Dedifferentiated amniotic fluid mesenchymal stem cell (primary cell): Measurements from ENCODE around the gene TBCEL.
A peak's percentile ranks its signal among the peaks of the same experiment; 100 is the strongest.
"Not testable (repeated sequence)": the region's sequence is repeated elsewhere in the genome, so short reads cannot be mapped to it uniquely, and the experiment has no call there.

ENCODE experiments used
- DNase-seq: peaks from one replicate; pipeline ENCODE4 v3.0.0-alpha.2; 2016; ENCODE audit errors: extremely low spot score

Gene TBCEL, protein sequence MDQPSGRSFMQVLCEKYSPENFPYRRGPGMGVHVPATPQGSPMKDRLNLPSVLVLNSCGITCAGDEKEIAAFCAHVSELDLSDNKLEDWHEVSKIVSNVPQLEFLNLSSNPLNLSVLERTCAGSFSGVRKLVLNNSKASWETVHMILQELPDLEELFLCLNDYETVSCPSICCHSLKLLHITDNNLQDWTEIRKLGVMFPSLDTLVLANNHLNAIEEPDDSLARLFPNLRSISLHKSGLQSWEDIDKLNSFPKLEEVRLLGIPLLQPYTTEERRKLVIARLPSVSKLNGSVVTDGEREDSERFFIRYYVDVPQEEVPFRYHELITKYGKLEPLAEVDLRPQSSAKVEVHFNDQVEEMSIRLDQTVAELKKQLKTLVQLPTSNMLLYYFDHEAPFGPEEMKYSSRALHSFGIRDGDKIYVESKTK

DNA sequence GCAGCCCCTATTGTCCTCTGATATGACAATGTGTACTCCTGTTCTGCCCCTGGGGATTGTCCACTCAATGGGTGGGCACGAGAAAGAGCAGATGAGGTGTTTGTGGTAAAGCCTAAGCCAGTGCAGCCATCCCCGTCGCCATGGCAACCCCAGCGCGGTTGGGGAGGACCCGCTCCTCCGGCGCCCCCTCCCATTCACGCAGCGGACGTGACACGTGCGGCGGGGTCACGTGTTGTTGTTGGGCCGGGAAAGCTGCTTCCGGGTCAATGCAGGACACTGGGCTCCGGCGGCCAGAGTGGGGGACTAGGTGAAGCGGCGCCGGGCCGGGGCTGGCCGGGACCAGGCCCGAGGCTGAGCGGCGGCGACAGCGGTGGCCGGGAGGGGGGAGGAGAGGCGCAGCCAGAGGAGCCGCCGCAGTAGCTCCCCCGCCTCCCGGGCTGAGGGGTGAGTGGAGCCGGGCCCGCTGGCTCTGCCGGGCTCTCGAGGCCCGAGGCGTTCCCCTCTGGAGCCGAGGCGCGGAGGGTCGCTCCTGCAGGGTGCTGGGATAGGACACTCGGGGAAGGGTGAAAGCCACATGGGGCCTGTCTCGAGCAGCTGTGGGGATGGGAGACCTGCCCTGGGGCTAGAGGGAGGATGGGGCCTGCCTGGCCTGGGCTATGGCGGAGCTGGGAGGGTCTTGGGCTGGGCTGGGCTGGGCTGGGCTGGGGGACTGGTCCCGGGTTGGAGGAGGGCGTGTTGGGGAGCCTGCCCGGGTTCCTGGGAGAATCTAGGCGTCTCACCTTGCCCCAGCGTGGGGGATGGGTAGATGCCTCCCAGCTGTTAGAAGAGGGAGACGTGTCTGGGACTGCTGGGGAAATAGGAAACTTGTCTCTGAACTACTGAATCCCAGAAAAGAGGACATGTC lies at the start of gene TBCEL:
TBCEL (plus strand) TSS at position 255 of the 904 bp plus-strand sequence. CDS start 21,589 bp downstream, outside the sequence.
- DNase-seq: peak; percentile 78

DNA sequence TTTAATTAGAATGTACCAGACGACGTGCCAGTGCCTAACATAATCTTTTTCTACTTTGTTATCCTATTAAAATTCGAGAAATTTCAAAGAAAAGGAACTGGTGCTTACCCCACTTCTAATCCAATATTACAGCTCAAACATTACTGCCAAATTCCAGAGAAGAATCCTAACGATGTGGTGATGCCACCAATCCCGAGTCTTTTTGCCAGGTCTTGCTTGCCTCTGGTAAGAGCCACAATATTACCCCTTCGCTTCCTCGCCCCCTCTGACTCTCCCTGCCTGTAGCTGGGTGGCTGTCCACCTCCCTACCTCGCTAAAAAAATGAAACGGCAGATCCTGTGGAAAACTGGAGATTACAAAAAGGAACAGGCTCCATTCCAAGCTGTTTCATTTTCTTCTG lies 49.4 kb upstream of the TBCEL start:
- no peak for DNase-seq

DNA sequence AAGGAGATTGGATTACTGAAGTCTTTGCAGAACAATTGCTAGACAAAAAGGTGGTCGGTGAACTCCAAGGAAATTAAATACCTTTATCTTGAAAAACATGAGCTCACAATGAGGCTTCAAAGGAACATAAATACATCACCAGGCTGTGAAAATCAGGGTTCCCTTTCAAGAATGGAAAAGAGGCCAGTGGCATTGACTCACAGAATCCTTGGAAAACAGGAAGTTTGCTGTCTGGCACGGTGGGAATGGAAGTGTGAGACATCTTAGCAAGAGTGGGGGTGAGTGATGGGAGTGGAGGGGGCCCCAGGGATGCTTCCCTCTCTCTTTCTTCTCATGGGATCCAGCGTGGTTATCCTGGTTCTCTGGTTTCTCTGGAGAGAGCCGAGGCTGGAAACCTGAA lies 48.9 kb upstream of the TBCEL start:
- DNase-seq: no peak

DNA sequence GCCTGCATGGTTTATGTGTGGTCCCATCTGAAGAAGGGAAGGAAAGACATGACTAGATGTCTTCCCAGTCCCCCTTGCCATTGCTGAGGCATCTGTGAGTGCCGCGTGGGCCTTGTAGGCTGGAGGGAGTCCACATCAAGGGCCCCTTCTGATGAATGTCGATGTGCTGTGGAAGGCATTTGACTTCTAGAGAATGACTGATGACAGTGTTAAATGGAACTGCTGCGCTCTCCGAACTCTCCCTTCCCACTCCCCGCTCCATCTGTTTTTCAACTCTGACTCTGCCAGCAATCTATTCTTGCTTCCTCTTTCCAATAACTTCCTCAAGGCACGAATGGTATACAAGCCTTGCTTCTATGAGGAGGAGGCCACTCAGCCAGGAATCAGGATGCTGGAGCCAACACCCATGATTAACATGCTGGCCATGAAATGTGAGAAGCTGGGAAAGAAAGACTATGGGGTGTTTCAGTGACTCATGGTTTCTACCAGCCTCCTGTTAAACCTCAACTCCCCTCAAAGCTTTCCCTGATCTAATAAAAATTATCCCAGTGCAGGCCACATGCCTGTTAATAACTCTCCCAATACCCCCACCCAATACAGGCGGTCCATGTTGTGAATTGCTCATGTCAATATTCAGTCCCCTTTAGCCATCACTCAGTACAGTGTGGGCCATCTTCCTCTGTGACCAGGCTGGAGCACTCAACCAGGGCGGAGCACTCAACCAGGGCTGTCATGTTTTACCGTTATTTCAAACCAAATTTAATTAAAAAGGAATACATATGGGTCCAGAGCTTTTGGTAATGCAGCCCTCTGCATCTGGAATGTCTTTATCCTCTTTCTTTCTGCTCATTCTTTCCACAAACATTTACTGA lies 46.4 kb upstream of the TBCEL start:
- DNase-seq: no peak

DNA sequence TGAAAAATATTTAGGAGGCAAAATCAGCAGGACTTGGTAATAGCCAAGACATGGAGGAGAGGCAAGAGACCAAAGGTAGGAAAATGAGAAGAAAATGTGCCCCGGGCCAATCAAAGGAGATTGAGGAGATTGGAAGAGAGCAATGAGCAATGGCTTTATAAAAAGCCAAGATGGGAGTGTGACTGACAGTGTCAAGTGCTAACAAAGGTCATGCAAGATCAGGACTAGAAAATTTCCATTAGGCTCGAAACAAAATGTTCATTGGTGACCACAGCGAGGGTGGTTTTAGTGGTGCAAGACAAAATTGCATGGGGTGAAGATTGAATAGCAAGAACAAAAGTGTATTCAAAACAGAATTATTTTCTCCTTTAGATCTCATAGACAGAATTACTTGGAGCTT lies 45.2 kb upstream of the TBCEL start:
- DNase-seq: no peak

DNA sequence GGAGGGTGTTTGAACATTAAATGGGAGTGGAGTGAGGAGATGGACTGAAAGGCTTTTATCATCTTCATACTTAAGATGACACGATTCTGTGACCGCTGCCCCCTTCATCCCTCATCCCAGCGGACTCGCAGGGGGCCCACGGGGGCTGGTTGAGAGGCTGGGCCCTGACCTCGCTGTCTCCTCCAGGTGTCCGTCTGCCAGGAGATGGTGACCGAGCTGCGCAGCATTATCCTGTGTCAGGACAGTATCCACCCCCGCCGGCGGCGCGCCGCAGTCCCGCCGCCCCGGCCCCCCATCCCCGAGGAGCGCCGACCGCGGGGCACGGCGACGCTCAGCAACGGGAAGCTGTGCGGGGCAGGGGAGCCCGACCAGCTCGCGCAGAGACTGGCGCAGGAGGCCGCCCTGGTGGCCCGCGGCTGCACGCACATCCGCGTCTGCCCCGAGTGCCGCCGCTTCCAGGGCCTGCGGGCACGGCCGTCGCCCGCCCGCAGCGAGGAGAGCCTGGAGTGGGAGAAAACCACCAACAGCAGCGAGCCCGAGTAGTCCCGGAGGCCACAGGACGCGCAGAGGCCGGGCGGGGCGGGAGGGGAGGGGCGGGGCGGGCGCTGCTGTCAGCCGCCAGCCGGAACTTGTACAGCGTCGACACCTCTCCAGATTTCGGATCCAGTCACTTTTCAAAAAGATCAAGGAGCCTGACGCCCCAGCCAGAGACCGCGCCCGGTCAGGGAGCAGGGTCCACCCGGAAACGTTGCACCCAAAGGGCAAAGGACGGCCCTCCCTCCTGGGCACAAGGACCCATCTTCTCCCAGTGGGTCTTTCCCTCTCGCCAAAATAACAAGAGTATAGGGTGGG lies 38.0 kb upstream of the TBCEL start:
- peak; percentile 17 for DNase-seq

DNA sequence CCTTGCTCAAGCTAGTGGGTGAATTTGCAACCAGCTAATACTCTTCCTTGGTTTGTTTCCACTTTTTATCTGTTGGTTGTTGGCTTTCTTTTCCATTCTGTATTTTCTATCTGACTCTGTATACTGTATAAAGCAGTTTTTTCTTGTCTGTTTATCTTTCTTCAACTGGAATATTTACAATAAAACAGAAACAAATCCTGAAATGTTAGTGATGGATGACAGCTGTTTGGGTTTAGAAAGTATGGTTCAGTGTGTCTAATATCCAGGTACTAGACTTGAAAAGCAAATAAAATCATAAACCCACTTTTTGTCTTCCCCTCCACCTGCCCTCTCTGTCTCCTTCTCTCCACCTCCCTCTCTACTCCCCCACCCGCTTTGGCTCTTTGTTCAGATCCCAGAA lies 35.3 kb upstream of the TBCEL start:
- DNase-seq: no peak

DNA sequence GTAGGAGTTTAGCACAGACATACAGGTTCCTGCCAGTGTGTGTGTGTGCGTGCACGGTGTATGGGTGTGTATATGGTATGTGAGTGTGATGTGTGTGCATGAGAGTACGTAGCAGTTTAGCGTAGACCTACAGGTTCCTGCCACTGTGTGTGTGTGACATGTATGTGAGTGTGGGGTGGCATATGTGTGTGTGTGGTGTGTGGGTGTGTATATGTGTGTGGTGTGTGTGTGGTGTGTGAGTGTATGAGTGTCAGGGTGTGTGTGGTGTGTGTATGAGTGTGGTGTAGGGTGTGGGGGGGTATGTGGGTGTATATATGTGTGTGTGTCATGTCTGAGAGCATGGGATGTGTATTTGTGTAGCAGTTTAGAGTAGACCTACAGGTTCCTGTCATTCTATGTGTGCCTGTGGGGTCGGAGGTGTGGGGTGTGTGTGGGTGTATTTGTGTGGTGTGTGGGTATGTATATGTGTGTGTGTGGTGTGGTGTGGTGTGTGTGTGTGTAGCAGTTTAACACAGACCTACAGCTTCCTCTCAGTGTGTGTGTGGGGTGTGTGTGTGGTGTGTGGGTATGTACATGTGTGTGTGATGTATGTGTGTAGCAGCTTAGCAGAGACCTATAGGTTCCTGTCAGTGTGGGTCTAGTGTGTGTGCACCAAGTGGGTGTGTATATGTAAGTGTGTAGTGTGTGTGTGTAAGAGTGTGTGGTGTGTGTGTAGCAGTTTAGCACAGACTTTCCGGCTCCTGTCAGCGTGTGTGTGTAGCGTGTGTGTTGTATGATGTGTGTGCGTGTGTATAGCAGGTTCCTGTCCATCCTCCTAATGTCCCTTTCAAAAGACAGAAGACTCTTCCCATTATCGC lies 31.8 kb upstream of the TBCEL start:
- no peak for DNase-seq

DNA sequence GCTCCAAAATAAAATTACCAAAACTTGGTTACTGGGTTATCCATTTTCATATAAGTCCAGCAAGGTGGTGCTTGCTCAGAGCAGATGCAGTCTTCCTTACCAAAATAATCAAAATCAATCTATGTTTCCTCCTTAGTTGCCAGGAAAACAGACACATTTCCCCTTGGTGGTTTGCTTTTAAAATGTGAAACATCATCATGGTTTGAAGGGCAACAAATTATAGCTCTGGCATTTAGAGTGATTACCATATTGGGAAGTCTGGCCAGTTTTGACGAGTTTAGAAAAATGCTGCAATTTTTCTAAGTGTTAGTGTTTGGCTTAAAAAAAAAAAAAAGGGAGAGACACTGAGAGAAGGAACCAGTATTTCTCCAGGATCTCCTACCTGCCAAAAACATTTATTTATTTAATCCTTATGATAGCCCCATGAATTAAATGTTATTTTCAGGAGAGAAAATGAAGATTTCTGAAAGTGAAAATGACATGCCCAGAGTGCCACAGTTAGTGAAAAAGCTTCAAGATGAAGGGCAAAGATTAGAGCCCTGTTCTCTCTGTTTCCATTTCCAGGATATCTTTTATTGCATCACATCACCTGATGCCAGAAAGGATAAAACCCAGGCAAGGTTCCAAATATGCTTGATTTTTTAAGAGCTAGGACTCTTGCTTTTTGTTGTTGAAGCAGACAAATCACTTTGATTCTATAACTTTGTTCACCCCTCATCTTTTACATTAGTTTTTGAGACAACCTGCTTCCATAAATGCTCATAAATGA lies 29.6 kb upstream of the TBCEL start:
- DNase-seq: no peak

DNA sequence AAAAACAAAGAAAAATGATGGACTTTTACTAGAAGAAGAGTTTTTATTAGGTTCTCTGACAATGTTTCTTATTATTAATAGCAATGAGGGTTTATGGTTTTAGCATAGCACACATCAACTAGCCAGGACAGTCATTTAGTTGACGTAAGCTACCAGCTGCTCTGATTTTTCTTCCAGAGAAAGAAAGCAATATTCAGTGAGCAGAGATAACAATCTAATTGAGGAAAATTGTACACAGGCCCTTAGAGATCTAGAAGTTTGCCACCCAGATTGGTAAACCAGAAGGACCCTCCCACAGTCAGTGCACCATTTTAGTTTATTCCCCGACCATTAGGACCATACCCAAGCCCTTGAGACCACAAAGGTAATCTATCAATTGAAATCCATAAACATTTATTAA lies 28.7 kb upstream of the TBCEL start:
- DNase-seq: no peak

DNA sequence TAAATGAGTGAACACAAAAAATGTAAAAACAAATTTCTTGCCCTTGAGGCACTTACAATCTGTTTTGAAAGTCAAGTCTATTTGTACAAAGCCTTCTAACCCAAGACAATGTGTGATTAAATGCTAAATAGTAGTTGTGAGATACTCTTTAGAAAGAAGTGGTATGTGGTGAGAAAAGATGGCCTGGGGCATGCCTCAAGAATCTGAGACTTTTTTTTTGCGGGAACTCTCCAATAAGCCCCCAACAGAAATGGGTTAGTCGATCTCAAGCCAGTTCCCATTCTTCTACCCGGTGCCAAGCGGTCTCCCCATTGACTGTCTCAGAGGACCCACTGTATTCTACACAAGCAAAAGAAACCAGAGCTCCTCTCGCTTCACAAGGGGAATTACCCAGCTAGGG lies 26.9 kb upstream of the TBCEL start:
- DNase-seq: no peak

DNA sequence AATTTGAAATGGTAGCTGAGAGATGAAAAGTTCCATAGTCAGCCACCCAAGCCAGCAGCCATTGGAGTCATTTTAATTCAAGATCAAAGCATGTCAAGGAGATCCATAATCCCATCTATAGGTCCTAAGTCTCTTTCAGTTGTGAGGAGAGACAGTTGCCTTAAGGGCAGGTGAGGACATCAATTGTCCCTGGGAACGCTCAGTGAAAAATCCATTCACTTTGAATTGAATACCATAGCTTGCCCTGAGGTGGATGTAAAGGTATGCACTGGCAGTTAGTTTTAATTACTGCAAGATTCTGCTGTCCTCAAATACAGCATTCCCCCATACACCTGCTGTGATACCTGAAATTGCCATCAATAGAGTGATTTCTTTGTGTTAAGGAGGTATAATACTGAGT lies 25.3 kb upstream of the TBCEL start:
- DNase-seq: no peak

DNA sequence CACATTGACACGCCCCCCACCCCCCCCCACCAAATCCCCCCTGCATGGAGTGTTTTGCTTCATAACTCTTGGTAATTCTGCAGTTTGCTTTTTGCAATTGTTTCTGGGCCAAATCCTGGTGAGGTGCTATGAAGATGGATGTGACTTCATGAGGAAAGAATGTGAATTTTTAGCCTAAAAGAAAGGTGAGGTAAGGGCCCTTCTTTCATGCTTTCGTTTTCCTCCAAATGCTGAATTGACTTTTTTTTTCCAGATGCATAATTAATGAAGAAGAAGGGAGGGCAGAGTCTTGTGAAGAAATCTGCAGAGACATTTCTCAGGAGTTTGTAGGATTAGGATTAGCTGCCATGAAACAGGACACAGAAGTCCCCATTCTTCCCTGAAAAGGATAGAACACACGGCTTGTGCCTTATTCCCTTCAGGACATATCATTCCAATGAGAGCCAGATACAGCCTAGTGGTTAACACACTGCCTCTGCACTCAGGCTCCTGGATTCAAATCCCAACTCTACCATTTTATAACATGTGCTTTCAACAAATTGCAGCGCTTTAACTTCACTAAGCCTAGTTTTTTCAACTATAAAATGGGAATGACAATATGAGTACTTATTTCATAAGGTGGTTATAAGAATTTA lies 19.6 kb upstream of the TBCEL start:
- DNase-seq: no peak

DNA sequence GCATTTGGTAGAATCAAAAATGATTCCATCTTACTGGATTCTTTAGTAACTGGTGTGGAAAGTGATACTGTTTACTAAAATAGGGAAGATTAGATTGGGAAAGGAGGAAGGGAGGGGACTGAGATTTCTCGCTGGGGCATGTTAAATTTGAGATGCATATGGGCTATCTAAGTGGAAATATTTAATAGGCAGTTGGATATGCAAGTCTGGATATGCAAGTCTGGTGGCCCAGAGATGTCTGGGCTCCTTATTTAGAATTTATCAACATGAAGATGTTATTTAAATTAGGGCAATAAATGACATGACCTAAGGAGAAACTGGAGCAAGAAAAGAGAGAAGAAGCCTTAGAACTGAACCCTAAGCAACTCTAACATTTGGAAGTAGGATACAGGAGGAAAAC lies 17.0 kb upstream of the TBCEL start:
- DNase-seq: no peak

DNA sequence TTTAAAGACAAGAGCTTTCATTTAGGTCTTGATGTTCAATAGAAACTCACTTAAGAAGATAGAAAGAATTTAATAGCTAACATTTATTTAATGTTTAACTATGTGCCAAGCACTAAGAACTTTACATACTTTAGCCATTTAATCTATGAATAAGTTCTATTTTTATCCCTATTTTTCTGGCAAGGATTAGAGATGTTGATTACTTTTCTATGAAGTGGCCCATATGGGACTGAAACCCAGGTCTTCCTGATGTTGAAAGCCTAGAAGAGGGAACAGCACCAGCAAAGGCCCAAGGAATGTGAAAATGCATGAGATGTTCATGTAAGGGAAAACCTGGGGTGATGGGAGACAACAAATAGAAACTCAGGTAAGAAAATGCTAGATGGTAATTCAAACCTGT lies 15.4 kb upstream of the TBCEL start:
- no peak for DNase-seq

DNA sequence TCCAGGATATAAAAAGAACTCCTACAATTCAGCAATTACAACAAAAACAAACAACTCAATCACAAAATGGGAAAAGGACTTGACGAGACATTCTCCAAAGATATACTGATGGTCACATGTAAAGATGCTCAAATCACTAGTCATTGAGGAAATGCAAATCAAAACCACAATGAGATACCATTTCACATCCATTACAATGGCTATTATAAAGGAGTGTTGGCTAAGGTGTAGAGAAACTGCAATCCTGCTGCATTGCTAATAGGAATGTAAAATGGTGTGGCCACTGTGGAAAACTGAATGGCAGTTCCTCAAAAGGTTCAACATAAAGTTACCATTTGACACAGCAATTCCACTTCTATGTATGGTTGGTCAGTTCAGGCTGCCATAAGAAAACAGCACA lies 11.8 kb upstream of the TBCEL start:
- no peak for DNase-seq

DNA sequence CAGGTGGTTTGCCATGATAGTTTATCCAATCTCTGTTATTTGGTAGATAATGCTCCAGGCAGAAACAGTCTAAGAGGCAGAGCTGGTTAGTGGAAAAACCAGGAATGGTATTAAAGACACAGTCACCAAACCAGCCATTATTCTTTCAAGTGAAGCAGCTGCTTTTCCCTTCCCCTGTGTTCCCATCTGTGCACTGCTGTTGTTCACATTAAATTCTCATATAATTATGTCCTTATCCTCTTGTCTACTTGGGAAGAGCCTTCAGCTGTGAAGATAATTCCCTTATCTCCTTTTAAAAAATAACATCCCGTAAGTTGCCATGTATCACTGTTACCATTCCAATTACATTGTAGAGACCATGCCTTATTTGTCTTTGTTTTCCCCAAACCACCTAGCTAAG lies 5.2 kb upstream of the TBCEL start:
- DNase-seq: no peak

DNA sequence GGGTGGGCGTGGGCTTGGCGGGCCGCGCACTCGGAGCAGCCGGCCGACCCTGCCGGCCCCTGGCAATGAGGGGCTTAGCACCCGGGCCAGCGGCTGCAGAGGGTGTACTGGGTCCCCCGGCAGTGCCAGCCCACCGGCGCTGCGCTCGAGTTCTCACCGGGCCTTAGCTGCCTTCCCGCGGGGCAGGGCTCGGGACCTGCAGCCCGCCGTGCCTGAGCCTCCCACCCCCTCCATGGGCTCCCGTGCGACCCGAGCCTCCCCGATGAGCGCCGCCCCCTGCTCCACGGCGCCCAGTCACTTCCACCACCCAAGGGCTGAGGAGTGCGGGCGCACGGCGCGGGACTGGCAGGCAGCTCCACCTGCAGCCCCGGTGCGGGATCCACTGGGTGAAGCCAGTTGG lies 2.2 kb upstream of the TBCEL start:
- DNase-seq: not testable (repeated sequence)

DNA sequence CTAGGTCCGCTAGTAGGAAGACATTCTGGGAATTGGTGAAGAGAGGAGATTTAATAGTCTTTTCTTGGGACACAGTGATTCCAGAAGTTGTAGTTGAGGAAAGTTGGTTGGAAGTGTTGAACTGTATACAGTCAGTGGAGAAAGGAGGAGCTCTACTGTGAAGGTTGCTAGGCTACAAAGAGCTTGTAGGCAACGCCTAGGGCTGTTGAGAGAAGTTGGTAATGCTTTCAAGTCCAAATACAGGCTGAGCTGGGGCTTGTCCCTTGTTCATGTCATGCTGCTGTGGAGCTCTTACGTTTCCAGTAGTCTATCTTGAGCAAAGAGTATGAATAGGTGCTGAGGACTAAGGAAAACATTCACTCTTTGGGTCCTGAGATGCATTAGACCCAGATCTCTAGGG lies 1.1 kb downstream of the TBCEL start:
- DNase-seq: peak; percentile 31
